ENCODE measurements around the gene NUP93.

DNA sequence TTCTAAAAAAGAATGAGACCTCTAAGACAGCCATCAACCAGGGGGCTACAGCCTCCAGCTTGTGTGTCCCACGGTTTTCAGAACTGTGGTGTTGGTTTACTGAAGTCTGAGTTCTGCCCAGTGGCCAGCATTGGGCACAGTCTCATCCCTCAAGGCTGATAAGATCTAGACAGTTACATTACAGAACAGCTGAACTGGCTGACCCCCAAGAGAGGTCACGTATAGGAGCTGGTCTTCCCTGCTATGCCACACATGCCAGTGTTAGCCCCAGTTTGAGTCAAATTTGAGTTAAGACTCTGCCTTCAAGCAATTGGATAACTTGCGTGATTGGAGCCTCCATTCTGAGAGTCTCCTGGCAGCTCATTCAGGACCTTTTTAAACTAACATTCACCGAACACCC, 14.8 kb upstream of the NUP93 start:
- TF ChIP-seq, protein P1, sequence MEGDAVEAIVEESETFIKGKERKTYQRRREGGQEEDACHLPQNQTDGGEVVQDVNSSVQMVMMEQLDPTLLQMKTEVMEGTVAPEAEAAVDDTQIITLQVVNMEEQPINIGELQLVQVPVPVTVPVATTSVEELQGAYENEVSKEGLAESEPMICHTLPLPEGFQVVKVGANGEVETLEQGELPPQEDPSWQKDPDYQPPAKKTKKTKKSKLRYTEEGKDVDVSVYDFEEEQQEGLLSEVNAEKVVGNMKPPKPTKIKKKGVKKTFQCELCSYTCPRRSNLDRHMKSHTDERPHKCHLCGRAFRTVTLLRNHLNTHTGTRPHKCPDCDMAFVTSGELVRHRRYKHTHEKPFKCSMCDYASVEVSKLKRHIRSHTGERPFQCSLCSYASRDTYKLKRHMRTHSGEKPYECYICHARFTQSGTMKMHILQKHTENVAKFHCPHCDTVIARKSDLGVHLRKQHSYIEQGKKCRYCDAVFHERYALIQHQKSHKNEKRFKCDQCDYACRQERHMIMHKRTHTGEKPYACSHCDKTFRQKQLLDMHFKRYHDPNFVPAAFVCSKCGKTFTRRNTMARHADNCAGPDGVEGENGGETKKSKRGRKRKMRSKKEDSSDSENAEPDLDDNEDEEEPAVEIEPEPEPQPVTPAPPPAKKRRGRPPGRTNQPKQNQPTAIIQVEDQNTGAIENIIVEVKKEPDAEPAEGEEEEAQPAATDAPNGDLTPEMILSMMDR (IDR thresholded peaks at IDR 0.05), result no peak
- TF ChIP-seq EHMT2 (IDR thresholded peaks at IDR 0.05; ENCODE audit: low read depth) (no peak), SMC3 (IDR thresholded peaks at IDR 0.05) (no peak), RCOR1 (IDR thresholded peaks at IDR 0.05; ENCODE audit: low read depth, low read length) (no peak), POLR2A (IDR thresholded peaks at IDR 0.05; ENCODE audit: low read length) (no peak), RAD21 (conservative IDR thresholded peaks at IDR 0.05 in 1 of 2, IDR thresholded peaks at IDR 0.05 in 1 of 2) (no peak), HEYL (CRISPR knock-in tag; IDR thresholded peaks at IDR 0.05) (no peak), CEBPB (IDR thresholded peaks at IDR 0.05) (no peak), MAFK (IDR thresholded peaks at IDR 0.05; ENCODE audit: partially characterized antibody) (no peak), RARB (CRISPR knock-in tag; IDR thresholded peaks at IDR 0.05) (no peak), EP300 (IDR thresholded peaks at IDR 0.05) (no peak), NR3C1 (IDR thresholded peaks at IDR 0.05) (no peak)
